Endometrium (tissue), 2 donors: ENCODE measurements around the gene ATP9B.

Experiments
- FAIRE-seq: peaks from 2 replicates; lab custom pipeline; 2012; peaks lifted over from hg19 to GRCh38; lab: Jason Lieb, UNC
- donor health status: control.
- donor health status: control.

Gene ATP9B

GRCh38 chr18:79397830-79398761 lies 328.9 kb downstream of the ATP9B start:
- no peak for FAIRE-seq

DNA sequence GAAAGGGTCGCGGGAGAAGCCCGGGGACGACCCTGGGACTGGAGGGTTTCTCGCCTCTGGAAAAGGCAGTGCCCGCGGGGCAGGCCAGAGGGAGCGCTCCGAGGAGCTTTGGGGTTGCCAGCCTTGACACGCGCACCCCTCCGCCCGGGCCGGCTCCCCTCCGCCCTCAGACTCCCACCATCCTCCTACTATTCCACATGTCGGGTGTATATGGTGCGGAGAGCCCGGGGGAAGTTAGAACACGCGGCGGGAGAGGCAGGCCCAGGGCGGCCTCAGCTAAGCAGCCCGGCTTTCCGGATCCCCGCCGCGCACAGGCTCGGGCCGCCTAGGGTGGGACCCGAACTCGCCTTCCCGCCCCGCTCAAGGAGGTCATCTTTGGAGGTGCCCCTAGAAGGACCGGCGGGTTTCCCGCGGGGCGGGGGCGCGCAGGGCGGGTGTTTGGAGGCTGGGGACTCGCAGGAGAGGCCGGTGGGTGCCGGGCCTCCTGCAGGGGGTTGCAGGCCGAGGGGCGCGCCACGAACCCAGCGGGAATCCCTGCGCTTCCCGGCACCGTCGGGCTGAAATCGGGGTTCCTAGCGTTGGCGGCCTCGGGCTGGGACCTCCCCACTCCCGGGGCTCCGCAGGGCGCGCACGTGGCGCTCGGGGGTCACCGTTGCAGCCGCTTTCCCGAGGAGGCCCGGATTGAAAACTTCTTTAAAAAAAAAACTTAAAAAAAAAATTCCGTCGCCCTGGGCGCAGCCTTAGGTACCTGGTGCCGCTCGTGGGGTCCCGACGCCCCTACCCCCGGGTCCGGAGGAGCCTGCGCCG lies 330.3 kb downstream of the ATP9B start:
- no peak for FAIRE-seq

- FAIRE-seq, result no peak
These were observed 330.9 kb downstream of the ATP9B start for GRCh38 chr18:79400091-79400590.

- FAIRE-seq, result no peak
These were observed 331.6 kb downstream of the ATP9B start for GRCh38 chr18:79400591-79401381.

GRCh38 chr18:79401494-79402208 lies 332.5 kb downstream of the ATP9B start:
- no peak for FAIRE-seq

GRCh38 chr18:79402209-79402576 lies 333.0 kb downstream of the ATP9B start:
- no peak for FAIRE-seq

GRCh38 chr18:79402977-79403722 lies 334.0 kb downstream of the ATP9B start:
- FAIRE-seq, result no peak

- no peak for FAIRE-seq
These were observed 334.8 kb downstream of the ATP9B start for GRCh38 chr18:79403723-79404566.

- FAIRE-seq, result no peak
These were observed 335.3 kb downstream of the ATP9B start for GRCh38 chr18:79404567-79404910.

GRCh38 chr18:79405019-79405780 lies 336.0 kb downstream of the ATP9B start:
- no peak for FAIRE-seq

GRCh38 chr18:79405781-79406575 lies 336.8 kb downstream of the ATP9B start:
- no peak for FAIRE-seq

DNA sequence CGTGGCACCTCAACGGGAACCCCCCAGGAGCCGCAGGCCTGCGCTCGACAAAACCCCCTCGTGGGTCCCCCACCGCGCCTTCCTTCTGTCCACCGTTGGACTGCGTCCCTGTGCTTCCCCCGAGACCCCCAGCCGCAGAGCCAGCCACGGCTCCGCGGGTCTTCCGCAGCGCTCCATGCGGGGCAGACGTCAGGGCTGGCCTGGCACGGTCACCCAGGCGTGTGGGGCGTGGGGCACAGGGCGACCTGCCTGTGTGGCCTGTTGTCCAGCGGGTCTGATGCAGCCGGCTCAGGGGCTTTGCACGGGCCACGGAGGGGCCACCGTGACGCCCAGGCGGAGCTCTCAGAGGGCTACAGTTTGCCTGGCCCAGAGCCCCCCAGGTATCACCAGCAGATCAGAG lies 337.5 kb downstream of the ATP9B start:
- FAIRE-seq, result no peak

- no peak for FAIRE-seq
These were observed 340.1 kb downstream of the ATP9B start for GRCh38 chr18:79409313-79409712.

DNA sequence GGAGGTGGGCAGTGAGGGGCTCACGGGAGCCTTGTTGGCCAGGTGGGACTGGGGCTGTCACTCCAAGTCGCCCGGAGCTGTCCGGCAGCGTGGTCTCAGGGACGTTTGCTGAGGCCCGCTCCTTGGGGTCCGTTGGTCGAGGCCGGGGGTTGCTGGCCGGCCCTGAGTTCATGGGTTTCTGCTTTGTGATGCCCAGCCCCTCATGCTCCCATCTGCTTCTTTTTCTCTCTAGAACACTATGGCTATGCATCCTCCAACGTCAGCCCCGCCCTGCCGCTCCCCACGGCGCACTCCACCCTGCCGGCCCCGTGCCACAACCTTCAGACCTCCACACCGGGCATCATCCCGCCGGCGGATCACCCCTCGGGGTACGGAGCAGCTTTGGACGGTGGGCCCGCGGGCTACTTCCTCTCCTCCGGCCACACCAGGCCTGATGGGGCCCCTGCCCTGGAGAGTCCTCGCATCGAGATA lies 341.0 kb downstream of the ATP9B start:
- FAIRE-seq, result no peak

GRCh38 chr18:79410731-79411613 lies 341.8 kb downstream of the ATP9B start:
- no peak for FAIRE-seq

DNA sequence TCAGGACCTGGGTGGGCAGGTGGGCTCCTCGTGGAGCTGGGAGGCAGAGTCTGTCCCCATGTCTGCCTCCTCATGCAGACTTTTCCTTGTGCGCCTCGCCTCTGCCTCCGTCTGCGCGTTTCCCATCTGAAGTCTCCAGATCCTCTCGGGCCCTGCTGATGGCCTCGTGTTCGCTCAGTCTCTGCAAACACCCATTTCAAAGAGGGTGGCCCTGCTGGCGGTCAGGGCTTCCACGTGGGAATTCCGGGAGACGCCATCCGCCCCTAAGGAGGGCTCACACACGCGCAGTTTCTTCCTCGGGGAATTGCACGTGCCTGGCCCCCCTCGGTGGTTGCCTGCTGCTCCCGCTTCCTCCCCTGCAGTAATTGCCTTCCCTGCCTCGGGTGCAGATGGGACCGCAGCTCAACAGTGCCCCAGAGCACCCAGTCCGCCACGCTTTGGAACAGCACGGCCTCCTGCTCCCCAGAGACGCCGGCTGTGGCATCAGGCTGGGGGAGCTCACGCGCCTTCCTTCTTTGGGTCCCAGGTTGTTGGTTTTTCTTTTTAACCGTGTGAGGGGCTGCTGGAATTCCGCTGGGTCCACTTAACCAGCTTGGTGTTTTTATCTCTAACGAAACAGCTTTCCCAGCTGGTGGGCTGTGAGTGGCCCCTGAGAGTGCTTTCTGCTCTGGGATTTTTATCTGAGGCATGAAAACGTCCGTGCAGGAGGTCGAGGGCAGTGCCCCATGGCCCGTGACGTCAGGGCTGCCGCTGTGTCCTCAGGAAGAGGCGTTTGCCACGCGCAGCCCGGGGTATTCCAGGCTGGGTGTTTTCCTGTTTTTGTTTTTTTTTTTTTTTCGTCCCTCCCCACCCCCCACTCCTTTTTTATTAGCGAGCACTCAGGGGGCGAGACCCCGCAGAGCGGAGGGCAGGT lies 342.7 kb downstream of the ATP9B start:
- FAIRE-seq, result no peak
